CD4-positive, alpha-beta T cell treated with Interleukin-4 for 4 hours (primary cell): ENCODE measurements around the gene HBM.

Experiments
- DNase-seq: peaks from one replicate; pipeline ENCODE4 v3.0.0-alpha.2; 2020

Gene HBM

GRCh38 chr16:165539-166374 is at the start of gene HBM:
HBM (plus strand) TSS chr16:165978; CDS start chr16:165998, 20 bp downstream.
- no peak for DNase-seq

GRCh38 chr16:116015-116414 is 49.8 kb upstream of the HBM start:
- no peak for DNase-seq

- DNase-seq: peak; percentile 62
Measured at GRCh38 chr16:117379-118365, 48.1 kb upstream of the HBM start.

- DNase-seq: no peak
Measured at GRCh38 chr16:118857-119256, 46.9 kb upstream of the HBM start.

- DNase-seq: no peak
Measured at GRCh38 chr16:119295-119694, 46.5 kb upstream of the HBM start.

- no peak for DNase-seq
Measured at GRCh38 chr16:119835-120491, 45.8 kb upstream of the HBM start.

GRCh38 chr16:120756-121155 is 45.0 kb upstream of the HBM start:
- no peak for DNase-seq

- no peak for DNase-seq
Measured at GRCh38 chr16:122361-122760, 43.4 kb upstream of the HBM start.

- peak; percentile 24 for DNase-seq
Measured at GRCh38 chr16:123558-124350, 42.0 kb upstream of the HBM start.

- DNase-seq: no peak
Measured at GRCh38 chr16:125011-125410, 40.8 kb upstream of the HBM start.

GRCh38 chr16:129075-129474 is 36.7 kb upstream of the HBM start:
- DNase-seq: no peak

- DNase-seq: no peak
Measured at GRCh38 chr16:130533-131173, 35.1 kb upstream of the HBM start.

GRCh38 chr16:132120-132519 is 33.7 kb upstream of the HBM start:
- no peak for DNase-seq

GRCh38 chr16:133716-134115 is 32.1 kb upstream of the HBM start:
- no peak for DNase-seq

- no peak for DNase-seq
Measured at GRCh38 chr16:138049-138417, 27.7 kb upstream of the HBM start.

GRCh38 chr16:140175-140857 is 25.5 kb upstream of the HBM start:
- DNase-seq: no peak

GRCh38 chr16:142405-142967 is 23.3 kb upstream of the HBM start:
- DNase-seq: no peak

- DNase-seq: no peak
Measured at GRCh38 chr16:143047-143446, 22.7 kb upstream of the HBM start.

- DNase-seq: no peak
Measured at GRCh38 chr16:143456-143855, 22.3 kb upstream of the HBM start.

GRCh38 chr16:144797-145252 is 21.0 kb upstream of the HBM start:
- no peak for DNase-seq

- no peak for DNase-seq
Measured at GRCh38 chr16:146646-147045, 19.1 kb upstream of the HBM start.
